MCF 10A (cell line): ENCODE results near the gene SCAP. TPM values are rescaled to one million over a fixed set of nuclear protein-coding genes. Genes with fewer than 3 reads are reported as not detected.
A peak's percentile ranks its signal among the peaks of the same experiment; 100 is the strongest.

Experiments used
- BruUV-seq: library from RNA; stranded (reverse); fragments of 400-500 nt; replicated peaks from 2 replicates; lab custom pipeline; 2021; lab: Mats Ljungman, UMichigan
- CTCF ChIA-PET: fragments of 300-600 bp; sonication (Branson Sonifier 250); formaldehyde crosslinking; extraction: SDS; loops from one replicate; lab custom pipeline; 2021; ENCODE audit warnings: antibody characterized with exemption, inconsistent platforms; lab: Yijun Ruan, JAX
- POLR2A ChIA-PET: fragments of 300-600, 350-650 bp; sonication (Branson Sonifier 250); formaldehyde crosslinking; extraction: SDS; loops from one replicate; lab custom pipeline; 2020; ENCODE audit warnings: antibody characterized with exemption, inconsistent platforms; lab: Yijun Ruan, JAX
- DNase-seq: peaks from one replicate; pipeline ENCODE4 v3.0.0-alpha.2; 2018; ENCODE audit not compliant: unreplicated experiment
- H3K27ac Mint-ChIP-seq: one replicate; pipeline ENCODE4 v1.8.0; 2022; ENCODE audit warnings: mild to moderate bottlenecking, low read depth, mixed read lengths; ENCODE audit not compliant: unreplicated experiment
- H3K27me3 Mint-ChIP-seq: one replicate; pipeline ENCODE4 v1.8.0; 2022; ENCODE audit warnings: mixed read lengths; ENCODE audit not compliant: insufficient read depth, unreplicated experiment
- H3K36me3 Mint-ChIP-seq: one replicate; pipeline ENCODE4 v1.8.0; 2022; ENCODE audit warnings: mild to moderate bottlenecking, moderate library complexity, mixed read lengths; ENCODE audit not compliant: insufficient read depth, unreplicated experiment
- H3K4me1 Mint-ChIP-seq: one replicate; pipeline ENCODE4 v1.8.0; 2022; ENCODE audit warnings: mixed read lengths; ENCODE audit not compliant: insufficient read depth, unreplicated experiment
- H3K4me3 Mint-ChIP-seq: one replicate; pipeline ENCODE4 v1.8.0; 2022; ENCODE audit warnings: mild to moderate bottlenecking, moderate library complexity, mixed read lengths; ENCODE audit not compliant: unreplicated experiment
- H3K9me3 Mint-ChIP-seq: one replicate; pipeline ENCODE4 v1.8.0; 2022; ENCODE audit warnings: mixed read lengths; ENCODE audit not compliant: unreplicated experiment
- intact Hi-C: fragments of 100-400 bp; cut with micrococcal nuclease; formaldehyde crosslinking; loops from 2 replicates; pipeline ENCODE4 v1.14.1; 2022
- total RNA-seq: library from RNA; stranded (reverse); gene quantifications from 2 replicates; pipeline ENCODE4 v1.2.3, GENCODE V29; 2022
- TF ChIP-seq, protein P1 (sequence below): fragments of 200-600 bp; IDR thresholded peaks from one replicate; pipeline ENCODE4 v1.8.0; 2022; ENCODE audit warnings: antibody characterized with exemption, mild to moderate bottlenecking; ENCODE audit not compliant: unreplicated experiment

SCAP gene
- total RNA-seq, 1 experiment from 2014 or later: 87.8 TPM

DNA sequence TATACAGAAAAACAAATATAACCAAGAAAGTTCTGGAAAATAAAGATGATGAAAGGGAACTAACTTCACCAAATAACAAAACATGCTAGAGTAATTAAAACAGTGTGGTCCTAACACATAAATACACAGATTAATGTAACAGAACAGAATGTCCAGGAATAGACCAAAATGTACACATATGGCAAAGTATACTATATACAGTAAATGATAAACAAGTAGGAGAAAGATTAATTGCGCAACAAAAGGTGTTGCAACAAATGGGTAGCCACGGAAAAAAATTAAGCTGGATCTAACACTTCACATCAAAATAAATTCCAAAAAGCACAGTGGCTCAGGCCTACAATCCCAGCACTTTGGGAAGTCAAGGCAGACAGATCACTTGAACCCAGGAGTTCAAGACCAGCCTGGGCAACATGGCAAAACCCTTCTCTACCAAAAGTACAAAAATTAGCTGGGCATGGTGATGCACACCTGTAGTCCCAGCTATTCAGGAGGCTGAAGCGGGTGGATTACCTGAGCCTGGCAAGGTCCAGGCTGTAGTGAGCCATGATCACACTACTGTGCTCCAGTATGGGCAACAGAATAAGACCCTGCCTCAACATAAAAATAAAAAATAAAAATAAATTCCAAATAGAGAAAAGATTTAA, 19.8 kb downstream of the SCAP start:
- Mint-ChIP-seq H3K9me3 (no peaks in the 10 kb centered on the region), H3K36me3 (peaks cover 26% of the 10 kb centered on the region), H3K4me1 (peaks cover 14% of the 10 kb centered on the region), H3K27ac (peak overlapping the region; percentile 90), H3K4me3 (no peak overlapping the region), H3K27me3 (no peaks in the 10 kb centered on the region)
- ChIA-PET POLR2A (interaction anchor here (0.5 to 5.3 kb wide), 5 partner anchors 10 to 733 kb away, joined by 3 to 51 read pairs (median 4); partner anchors contain the start of gene SCAP), CTCF (interaction anchor here (0.6 kb wide), 1 partner anchor 377 kb away, joined by 3 read pairs; no protein-coding TSS in a partner anchor)
- BruUV-seq: no TSS peak
- peak; percentile 72 for DNase-seq
- intact Hi-C loops: no loop called here
- TF ChIP-seq, protein P1, sequence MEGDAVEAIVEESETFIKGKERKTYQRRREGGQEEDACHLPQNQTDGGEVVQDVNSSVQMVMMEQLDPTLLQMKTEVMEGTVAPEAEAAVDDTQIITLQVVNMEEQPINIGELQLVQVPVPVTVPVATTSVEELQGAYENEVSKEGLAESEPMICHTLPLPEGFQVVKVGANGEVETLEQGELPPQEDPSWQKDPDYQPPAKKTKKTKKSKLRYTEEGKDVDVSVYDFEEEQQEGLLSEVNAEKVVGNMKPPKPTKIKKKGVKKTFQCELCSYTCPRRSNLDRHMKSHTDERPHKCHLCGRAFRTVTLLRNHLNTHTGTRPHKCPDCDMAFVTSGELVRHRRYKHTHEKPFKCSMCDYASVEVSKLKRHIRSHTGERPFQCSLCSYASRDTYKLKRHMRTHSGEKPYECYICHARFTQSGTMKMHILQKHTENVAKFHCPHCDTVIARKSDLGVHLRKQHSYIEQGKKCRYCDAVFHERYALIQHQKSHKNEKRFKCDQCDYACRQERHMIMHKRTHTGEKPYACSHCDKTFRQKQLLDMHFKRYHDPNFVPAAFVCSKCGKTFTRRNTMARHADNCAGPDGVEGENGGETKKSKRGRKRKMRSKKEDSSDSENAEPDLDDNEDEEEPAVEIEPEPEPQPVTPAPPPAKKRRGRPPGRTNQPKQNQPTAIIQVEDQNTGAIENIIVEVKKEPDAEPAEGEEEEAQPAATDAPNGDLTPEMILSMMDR: no peak

DNA sequence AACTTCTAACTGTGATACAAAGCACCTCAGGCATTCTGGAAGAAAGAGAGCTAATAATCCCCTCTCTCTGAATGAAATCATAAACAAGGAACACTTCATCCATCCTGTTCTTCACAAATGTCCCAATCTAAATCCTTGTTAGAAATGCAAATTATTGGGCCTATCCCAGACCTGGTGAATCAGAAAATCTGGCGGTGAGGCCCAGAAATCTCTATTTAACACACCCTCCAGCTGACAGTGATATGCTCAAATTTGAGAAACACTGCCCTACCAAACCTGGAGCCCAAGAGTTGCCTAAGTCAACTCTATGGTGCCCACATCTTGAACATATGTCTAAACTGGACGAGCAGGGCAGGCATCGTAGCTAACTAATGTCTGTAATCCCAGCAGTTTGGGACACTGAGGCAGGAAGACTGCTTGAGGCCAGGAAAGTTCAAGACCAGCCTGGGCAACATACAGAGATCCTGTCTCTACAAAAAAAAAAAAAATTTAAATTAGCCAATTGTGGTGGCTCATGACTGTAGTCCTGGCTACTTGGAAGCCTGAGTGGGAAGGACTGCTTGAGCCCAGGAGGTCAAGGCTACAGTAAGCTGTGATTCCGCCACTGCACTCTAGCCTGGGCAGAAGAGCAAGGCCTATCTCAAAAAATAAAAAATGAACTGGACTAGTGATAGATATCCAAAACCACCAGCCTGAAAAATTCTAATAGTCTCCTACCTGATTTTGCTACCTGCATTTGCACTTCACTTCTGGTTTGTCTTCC, 23.1 kb downstream of the SCAP start:
- H3K36me3 Mint-ChIP-seq: peaks cover 21% of the 10 kb centered on the region
- ChIA-PET CTCF (interaction anchor here (0.6 to 1.5 kb wide), 4 partner anchors 9 to 803 kb away, joined by 3 to 5 read pairs (median 3); no protein-coding TSS in a partner anchor), POLR2A (interaction anchor here (1.0 to 1.2 kb wide), 3 partner anchors 8 to 24 kb away, joined by 3 to 6 read pairs (median 5); partner anchors contain the start of gene SCAP)
- no peak overlapping the region for H3K27ac Mint-ChIP-seq
- TF ChIP-seq, protein P1: no peak
- no peaks in the 10 kb centered on the region for H3K27me3 Mint-ChIP-seq
- no peak for DNase-seq
- H3K4me3 Mint-ChIP-seq: no peak overlapping the region
- BruUV-seq: no TSS peak
- peaks cover 14% of the 10 kb centered on the region for H3K4me1 Mint-ChIP-seq
- H3K9me3 Mint-ChIP-seq: peaks cover 9% of the 10 kb centered on the region
- intact Hi-C loops: no loop called here

DNA sequence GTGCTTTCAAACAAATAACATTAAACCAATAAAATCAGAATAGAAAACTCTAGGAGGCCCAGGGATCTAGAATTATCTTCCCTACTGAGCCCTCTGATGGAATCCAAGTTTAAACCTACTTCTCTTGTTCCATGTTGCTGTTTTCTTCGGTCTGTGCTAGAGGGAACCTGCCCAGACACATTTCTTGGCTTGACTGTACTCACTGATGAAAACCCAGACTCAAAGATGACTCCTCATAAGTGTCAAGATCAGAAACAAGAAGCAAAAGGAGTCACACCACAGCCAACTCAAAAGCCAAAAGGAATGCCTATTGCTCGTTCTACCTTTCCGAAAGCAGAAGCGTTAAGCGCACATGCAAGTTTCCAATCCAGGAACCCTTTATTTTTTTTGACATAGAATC, 31.6 kb downstream of the SCAP start:
- Mint-ChIP-seq H3K9me3 (peaks cover 9% of the 10 kb centered on the region), H3K36me3 (peaks cover 44% of the 10 kb centered on the region), H3K4me1 (peaks cover 21% of the 10 kb centered on the region), H3K27ac (peak overlapping the region; percentile 98), H3K27me3 (no peaks in the 10 kb centered on the region), H3K4me3 (peak overlapping the region; percentile 30)
- TF ChIP-seq, protein P1: no peak
- intact Hi-C loops: loop anchor here (5.0 kb wide), 1 partner anchor 33 kb away; the partner anchor contains the start of gene SCAP
- ChIA-PET POLR2A (interaction anchor here (0.6 to 4.8 kb wide), 14 partner anchors 8 to 957 kb away, joined by 3 to 61 read pairs (median 5); partner anchors contain the start of genes ELP6, PTPN23 and SCAP), CTCF (interaction anchor here (0.6 to 3.3 kb wide), 8 partner anchors 9 to 79 kb away, joined by 3 to 17 read pairs (median 6); partner anchors contain the start of gene SCAP)
- peak; percentile 57 for DNase-seq
- no TSS peak for BruUV-seq
